Lung microvascular endothelial cell (primary cell): ENCODE results near the gene HCFC2. TPM values are rescaled to one million over a fixed set of nuclear protein-coding genes. Genes with fewer than 3 reads are reported as not detected.
"Not testable (repeated sequence)": the region's sequence is repeated elsewhere in the genome, so short reads cannot be mapped to it uniquely, and the experiment has no call there.

Source experiments
- DNase-seq, 2 donors: peaks; one replicate each; pipeline versions ENCODE4 v3.0.0 to v3.0.0-alpha.2; 2010; ENCODE audit warnings: low read depth in 2 of 2
- total RNA-seq: library from RNA; depleted of rRNA; stranded (reverse); fragments of >200 nt; gene quantifications from 2 replicates; pipeline ENCODE4 v1.2.1, GENCODE V29; 2014

Gene HCFC2
- total RNA-seq, 1 donor from 2014 or later, result 25.0 TPM

DNA sequence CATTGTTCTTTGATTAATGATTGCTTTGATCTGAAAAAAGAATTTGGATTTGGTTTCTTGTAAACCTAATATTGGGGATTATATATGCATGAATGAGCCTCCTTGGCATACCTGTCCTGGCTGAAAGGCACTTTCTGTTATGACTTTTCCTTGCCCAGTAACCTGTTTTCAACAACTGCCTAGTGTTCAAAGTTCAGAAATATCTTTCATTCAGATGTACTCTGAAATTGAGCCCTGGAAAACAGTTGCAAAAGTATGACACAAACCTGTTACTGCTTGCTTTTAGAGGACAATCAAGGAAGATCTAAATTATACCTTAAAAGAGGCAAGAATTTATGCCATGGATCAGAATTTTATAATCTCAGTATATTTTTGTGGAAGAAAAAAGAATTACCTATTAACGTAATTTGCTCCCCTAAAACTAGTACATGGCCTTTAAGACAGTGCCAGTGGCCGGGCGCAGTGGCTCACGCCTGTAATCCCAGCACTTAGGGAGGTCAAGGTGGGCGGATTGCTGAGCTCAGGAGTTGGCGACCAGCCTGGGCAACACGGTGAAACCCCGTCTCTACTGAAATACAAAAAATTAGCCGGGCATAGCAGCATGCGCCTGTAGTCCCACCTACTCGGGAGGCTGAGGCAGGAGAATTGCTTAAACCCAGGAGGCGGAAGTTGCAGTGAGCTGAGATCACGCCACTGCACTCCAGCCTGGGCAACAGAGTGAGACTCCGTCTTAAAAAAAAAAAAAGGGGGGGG, 50.7 kb downstream of the HCFC2 start:
- not testable (repeated sequence) for DNase-seq

DNA sequence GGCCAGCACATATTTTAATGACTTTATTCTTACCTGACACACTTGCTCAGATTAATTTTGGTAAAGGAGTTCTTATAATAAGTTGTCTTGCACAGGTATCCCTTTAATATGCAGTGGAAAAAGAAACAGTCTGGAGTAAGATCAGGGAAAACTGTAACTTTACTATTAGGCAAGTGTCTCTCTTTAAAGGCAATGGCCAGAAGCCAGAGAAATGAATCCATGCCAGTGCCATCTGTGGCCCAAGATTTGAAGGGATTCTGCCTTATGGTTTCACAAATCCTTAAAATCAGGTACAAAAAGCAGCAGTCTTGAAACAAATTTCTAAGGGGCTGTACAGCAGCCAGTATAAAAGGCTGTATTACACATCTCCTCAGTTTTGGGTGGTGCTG, 51.2 kb downstream of the HCFC2 start:
- DNase-seq, result no peak

DNA sequence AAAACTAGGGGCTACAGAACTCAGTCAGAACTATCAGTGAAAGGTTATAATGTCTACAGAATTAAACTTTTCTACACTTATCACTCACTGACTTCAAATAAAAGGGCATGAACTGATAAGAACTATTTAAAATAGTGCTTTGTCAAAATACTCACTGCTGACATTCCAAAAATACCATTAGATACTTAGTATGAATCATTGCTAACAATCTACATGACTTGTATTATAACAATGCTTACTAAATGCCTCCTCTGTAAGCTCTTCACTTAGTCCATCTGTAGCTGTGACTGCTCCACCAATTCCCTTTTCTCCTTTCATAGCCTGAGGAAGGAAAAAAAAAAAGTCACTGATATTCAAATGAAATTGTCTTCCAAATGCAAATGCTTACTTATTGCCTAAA, 56.7 kb downstream of the HCFC2 start:
- DNase-seq, result peak; percentile 21 to 58

DNA sequence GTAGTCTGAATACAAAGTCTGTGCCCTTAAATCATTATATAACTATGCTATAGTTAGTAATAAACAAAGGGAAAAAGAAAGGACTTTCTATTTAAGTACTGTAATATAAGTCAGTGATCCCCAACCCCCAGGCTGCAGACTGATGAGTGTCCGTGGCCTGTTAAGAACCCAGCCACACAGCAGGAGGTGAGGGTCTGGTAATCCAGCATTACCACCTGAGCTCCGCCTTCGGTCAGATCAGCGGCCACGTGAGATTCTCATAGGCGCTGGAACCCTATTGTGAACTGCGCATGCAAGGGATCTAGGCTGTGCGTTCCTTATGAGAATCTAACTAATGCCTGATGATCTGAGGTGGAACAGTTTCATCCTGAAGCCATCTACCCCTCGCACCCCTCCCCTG, 58.0 kb downstream of the HCFC2 start:
- no peak for DNase-seq

DNA sequence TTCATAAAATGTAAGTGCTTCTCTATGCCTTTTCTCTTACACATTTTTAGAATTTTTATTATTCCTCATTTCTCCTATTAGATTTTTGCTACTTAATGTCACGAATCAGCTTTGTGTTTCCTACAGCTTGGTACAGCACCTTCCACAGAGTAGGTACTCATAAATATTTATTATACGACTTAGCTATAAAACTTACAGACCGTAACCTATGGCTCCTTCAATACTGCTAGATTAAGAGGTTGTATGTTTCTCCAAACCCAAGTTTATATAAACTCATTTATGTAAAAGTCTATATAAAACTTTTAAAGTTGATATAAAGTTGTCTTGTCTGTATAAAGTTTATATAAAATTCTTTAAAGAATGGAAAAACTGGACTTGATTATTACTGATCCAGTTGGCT, 62.2 kb downstream of the HCFC2 start:
- no peak for DNase-seq

DNA sequence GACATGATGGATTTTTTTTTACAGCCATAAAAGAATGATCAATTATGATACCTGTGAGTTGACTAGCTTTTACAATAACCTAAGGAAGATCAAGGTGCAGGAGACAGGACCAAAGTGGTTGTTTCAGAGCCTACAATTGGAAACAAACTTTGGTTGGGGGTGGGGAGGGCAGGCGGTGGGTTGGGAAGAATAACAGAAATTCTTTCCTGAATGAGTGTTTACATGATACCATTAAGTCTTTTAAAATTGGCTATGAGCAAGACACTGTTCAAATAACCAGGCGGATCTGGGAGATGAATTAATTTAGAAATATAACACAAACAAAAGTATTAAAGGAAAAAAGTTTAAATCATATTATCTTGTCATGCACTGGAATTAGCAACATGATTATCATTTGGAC, 66.4 kb downstream of the HCFC2 start:
- DNase-seq, result no peak

DNA sequence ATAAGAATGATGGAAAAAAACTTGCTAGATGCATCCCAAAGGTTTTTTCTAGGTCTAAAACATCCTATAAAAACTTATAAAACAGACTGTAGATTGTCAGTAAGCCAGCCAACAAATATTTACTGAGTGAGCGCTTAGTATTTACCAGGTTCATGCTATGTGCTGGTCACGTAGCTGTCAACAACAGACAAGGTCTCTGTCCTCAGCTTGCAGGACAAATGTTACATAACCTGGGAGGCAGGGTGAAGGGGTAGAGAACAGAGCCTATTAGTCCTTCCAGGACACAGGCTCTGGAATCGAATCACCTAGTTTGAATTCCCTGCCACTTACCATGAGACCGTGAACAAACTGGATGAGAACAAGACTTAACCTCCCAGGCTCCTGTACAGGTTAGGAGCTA, 67.3 kb downstream of the HCFC2 start:
- DNase-seq, result no peak

DNA sequence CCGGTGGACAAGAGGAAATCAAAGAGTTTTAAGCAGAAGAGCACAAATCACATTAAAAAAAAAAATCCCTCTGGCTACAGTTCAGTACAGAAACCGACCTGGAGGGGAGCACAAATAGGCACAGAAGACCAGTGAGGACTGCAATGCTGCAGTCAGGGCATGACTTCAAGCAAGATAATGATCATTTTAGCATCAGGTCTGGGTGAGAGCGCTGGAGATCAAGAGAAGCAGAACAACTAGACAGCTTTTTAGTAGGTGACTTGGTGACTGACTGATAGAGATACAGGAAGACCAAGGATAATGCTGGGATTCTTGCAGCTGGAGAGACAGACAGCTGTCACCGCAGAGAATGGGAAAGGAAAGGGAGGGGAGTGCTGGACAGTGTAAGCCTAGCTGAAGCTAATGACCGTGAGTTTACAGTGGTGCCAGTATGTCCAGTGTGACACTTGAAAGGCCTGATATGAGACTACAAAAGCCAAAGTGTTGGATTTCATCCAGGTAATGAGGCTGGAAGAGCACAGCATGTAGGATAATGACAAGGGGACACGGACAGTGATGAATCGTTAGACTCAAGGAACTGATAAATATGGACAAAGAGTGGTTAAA, 68.1 kb downstream of the HCFC2 start:
- DNase-seq, result peak in 1 of 2 donors; percentile 8

DNA sequence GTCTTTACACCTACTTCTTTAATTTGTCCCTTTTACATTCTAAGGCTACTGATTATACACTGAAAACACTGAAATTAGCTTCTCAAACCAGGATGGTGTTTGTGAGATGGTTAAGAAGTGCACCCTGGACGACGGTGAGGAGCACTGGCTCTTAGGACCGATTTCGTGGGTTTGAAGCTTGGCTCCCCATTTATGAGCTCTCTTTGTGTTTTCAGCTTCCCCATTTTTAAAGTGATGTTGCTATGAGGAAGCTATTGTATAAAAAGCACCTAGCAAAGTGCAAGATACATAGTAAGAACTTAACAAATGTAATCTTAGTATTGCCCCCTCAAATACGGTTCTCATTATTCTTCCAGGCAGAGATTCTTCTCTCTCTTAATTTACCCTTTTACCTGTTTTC, 69.0 kb downstream of the HCFC2 start:
- no peak for DNase-seq

DNA sequence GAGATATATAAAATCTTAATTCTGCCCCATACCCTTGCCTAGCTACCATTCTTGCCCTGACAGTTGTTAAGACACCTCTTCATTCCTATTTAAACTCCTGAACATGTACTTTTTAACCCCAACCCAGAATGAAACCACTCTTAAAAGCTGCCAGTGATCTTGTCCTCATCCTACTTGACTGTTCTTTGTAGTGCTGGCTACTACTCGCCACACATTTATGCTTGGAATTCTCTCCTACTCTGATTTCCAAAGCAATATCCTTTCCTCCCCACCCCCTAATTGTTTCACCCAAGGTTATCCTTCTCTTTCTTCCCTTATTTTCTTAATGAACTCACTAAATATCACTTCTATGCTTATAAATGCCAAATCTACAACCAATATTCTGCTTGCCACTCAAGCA, 69.5 kb downstream of the HCFC2 start:
- DNase-seq, result no peak

DNA sequence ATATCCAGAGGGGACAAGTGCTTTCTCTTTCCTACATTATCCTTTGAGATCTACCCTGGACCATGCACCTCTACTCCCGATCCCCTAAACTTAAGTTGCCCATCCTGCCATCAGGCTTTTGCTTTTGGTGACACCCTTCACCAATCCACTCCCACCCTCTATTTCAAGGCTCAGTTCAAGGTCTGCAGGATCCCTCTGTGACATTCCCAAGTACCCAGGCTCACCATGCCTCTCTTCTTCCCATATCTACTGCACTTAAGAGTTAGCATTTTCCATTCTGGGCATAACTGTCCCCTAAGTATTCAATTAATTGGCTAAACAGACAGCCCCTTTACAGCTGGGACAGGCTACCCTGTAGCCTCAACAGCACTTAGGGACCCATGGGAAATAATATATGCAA, 70.6 kb downstream of the HCFC2 start:
- no peak for DNase-seq

DNA sequence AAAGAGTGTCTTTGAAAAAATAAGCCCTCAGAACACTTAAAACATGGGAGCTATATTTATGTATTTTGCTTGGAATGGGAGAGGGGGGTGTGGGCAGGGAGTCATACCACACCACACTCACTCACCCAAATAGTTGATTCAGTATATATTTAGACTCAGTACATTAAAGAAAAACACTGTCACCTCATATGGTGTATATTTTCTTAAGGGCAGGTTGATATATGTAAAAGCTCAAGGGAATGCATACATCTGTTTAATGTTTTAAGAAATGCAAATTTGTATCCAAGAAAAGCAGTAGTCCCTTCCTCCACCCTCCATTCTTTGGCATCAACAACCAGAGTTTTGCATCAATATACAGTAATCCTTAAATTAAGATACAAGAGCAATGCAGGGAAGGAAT, 72.2 kb downstream of the HCFC2 start:
- DNase-seq, result no peak

DNA sequence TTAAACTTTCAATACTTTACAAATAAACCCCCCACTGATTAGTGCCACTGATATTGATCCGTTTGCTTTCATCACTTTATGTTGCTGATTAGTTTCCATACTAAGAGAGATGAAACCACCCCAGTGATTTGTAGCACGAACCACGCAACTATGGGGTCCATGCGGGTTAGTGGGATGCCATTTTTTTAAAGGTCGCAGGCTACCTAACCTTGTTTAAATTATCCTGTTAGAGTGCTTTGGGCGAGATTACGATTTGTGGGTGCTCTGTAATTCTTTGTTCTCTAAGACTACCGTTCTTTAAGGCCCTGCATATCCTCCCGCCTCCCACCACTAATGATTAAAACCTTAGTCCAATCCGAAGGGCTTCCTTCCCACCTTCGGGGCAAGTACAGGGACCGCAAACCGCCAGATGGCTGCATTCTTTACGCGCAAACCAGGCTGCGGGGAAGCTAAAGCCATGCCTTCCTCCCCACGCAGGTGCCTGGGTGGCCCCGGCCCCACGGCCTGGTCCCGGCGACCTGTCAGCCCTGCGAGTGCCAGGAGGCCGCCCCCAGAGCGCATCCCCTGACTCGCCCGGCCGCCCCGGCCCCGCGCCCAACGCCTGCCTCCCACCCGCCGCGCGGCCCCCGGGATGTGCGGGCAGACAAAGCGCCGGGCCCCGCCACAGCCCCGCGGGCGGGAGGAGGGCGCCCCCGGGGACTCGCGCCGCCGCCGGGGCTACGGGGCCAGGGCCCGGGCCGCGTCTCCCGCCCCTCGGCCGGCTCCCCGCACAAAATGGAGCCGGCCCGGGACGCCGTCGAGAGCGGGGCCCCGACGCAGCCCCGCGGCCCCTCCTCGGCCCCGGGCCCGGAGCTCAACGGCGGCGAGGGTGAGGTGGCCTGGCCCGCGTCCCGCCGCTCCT, 72.9 kb downstream of the HCFC2 start:
- DNase-seq, result peak; percentile 35 to 59

DNA sequence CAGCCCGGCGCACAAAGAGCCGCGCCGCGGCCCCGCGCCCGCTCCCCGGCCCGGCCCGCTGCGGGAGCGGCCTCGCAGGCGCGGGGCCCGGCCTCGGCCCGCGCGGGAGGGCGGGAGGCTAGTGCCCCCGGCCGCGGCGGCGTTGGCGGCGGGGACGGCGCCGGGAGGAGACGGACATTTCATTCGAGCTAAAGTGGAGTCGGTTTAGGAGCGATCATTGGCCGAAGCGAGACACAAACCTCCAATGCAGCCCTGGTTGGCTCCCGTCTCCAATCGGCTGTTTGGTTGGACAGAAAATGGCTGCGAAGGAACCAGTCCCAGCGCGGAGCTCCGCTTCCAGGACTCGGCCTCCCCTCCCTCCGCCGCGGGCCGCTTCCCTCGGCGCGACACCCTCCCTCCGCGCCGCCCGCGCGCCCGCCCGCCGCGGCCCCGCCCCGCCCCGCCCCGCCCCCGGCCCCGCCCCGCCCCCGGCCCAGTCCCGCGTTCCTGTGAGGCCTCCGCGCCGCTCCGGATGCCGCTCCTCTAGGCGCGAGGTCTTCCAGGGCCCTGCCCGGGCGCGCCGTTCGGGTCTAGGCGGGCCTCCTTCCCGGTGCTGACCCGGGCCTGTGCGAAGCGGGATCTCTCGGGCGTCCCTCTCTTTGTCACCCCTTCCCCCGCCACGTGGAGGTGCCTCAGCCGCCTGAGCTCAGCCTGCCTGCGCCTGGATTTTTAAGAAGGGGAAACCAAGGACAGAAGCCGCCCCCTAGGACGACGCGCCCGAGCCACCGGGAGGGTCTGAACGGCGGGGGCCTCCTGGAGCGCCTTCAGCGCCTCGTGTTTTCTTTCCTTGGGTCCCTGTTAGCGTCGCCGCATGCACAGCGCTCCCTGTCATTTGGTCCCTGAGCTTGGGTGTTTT, 73.8 kb downstream of the HCFC2 start, which contains the start of gene NFYB:
Gene NFYB (minus strand): TSS at position 309 of the 895 bp plus-strand sequence. CDS start 2,757 bp downstream, outside the sequence.
- peak; percentile 98 to 99 for DNase-seq

DNA sequence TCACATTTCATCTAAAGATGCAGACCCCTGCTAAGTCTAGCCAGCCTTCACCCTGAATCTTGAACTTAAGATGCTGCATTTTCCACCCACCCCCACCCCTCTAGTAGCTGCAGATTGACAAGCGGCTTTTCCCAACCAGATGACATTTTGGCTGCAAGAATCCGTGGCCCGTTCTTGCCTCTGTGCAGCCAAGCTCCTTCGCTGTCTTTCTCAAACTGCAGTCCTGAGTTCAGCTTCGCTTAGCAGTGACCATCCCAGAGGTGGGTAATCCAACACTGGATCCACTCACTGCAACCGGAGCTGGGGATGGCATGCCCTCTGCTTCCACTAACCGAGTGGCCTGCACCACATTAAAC, 74.4 kb downstream of the HCFC2 start:
- DNase-seq, result no peak

DNA sequence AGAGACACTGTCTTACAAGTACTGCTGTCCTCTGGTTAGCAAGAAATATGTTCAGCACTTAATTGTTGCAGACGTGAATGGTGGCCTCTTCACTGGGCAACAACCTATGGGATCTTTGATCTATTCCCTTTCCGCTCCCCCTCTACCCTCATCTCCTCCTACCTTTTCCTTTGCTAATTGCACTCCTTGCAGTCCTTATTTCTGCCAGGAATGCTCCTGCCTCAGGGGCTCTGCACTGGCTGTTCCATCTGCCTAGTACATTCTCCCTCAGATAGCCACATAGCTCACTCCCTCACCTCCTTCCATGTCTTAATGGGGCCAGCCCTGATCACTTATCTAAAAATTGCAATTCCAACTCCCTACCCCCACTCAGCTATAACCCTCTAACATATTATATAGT, 78.2 kb downstream of the HCFC2 start:
- DNase-seq, result no peak

DNA sequence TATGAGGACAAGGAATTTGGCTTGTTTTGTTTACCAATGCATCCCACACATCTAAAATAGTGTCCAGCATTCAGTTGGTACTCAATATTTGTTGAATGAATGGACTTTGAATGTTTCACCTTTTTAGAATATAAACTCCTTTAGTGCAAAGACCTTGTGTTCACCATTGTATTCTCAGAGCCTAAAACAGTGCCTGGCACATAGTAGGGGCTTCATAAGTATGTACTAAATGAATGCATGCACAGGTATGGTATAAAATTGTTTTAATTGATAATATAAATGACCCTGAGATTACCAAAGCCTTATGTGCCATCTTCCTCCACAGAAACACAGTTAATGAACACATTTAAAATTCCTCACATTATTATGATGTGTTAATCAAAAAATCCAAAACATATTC, 78.7 kb downstream of the HCFC2 start:
- DNase-seq, result no peak

DNA sequence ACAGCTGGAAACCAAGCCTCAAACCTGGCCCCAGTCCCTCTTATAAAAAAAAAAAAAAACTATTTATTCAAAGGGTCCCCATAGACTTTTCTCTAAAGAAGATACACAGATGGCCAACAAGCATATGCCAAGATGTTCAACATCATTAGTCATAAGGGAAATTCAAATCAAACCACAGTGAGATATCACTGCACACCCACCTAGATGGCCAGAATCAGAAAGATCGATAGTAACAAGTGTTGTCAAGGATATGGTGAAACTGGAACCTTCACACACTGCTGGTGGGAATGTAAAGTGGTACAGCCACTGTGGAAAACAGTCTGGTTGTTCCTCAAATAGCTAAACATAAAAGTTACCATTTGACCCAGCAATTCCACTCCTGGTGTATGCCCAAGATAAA, 79.6 kb downstream of the HCFC2 start:
- no peak for DNase-seq

DNA sequence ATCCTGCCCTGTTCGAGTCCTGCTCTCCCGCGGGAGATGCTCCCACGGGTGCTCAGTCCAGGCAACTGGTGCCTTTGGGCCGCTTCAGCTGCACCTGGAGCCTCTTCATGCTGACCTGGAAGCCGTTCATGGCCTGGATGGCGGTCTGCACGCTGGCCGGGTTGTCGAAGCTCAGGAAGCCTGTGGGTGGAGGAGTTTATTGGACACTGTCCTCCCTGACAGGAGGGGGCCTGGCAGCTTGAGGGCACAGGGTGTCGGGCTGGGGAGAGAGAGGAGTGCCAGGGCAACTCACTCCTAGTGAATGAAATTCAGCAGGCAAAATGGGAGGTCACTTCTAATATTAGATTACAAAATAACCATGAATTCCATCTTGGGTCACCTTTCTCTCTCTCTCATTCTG, 83.0 kb downstream of the HCFC2 start:
- no peak for DNase-seq

DNA sequence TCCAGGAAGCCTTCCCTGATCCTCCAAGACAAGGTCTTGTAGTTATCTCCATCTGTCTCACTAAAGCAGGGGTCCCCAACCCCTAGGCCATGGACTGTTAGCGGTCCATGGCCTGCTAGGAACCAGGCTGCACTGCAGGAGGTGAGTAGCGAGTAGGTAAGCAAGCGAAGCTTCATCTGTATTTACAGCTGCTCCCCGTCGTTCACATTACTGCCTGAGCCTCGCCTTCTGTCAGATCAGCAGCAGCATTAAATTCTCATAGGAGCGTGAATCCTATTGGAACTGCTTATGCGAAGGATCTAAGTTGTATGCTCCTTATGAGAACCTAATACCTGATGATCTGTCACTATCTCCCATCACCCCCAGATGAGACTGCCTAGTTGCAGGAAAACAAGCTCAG, 86.1 kb downstream of the HCFC2 start:
- DNase-seq, result no peak

DNA sequence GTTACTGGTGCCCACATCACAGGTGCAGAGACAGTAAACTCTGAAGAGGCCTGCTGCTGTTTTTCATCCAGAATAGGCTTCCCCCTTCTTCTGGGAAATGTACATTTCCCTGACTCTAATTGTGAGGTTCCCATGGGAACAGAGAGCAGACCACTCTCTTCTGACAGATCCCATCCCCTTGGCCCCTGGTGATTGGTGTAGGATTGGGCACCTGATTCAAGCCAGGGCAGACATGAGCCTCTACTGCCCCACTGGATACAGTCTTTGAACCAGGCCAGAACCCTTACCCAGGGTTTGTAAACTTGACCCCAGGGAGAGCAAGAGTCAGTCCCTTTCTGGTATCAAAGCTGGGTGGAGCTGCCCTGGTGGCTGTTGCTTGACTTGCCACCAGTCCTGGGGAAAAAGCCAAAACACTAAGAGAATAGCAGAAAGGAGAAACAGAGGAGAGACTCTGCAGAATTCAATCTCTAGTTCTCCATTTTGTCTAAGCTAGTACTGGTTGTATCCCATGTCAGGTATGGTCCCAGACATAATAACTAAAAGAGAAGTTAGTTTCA, 88.4 kb downstream of the HCFC2 start:
- no peak for DNase-seq
